GM23338 (cell line): ENCODE data around the gene HNRNPA1. TPM values are rescaled to one million over a fixed set of nuclear protein-coding genes. Genes with fewer than 3 reads are reported as not detected.

ENCODE experiments used
- ATAC-seq: fragments of 200-7000 bp; cut with Tn5 transposase; 3 replicates; pipeline ENCODE4 v1.9.1; 2020
- DNase-seq: peaks from one replicate; pipeline ENCODE4 v3.0.0-alpha.2; 2015; ENCODE audit warnings: low spot score
- H2AFZ ChIP-seq: fragments of 200-600 bp; sonication (generic); 2 replicates; pipeline ENCODE4 v1.8.0; 2016; ENCODE audit warnings: antibody characterized with exemption, mild to moderate bottlenecking, moderate library complexity
- H3F3A ChIP-seq: fragments of 200-600 bp; sonication (generic); replicated peaks from 2 replicates; pipeline ENCODE4 v1.8.0; 2017; ENCODE audit warnings: antibody characterized with exemption, mixed run types, low read depth
- H3K27ac ChIP-seq: fragments of 200-600 bp; sonication (generic); 2 replicates; pipeline ENCODE4 v1.6.1; 2016; ENCODE audit warnings: low read depth
- H3K27me3 ChIP-seq: fragments of 200-600 bp; sonication (generic); 2 replicates; pipeline ENCODE4 v1.8.0; 2016; ENCODE audit warnings: mild to moderate bottlenecking, mixed run types, moderate library complexity; ENCODE audit not compliant: insufficient read depth
- H3K36me3 ChIP-seq: fragments of 200-600 bp; sonication (generic); 2 replicates; pipeline ENCODE4 v1.8.0; 2016; ENCODE audit warnings: mild to moderate bottlenecking; ENCODE audit not compliant: insufficient read depth
- H3K4me1 ChIP-seq: fragments of 200-600 bp; sonication (generic); 2 replicates; pipeline ENCODE4 v1.8.0; 2016; ENCODE audit warnings: mild to moderate bottlenecking, moderate library complexity; ENCODE audit not compliant: insufficient read depth
- H3K4me2 ChIP-seq: fragments of 200-600 bp; sonication (generic); 2 replicates; pipeline ENCODE4 v1.7.1; 2017; ENCODE audit warnings: mixed run types
- H3K4me3 ChIP-seq: fragments of 200-600 bp; sonication (generic); 2 replicates; pipeline ENCODE4 v1.6.1; 2016; ENCODE audit warnings: mixed run types
- H3K79me2 ChIP-seq: fragments of 200-600 bp; sonication (generic); replicated peaks from 2 replicates; pipeline ENCODE4 v1.8.0; 2017; ENCODE audit warnings: mild to moderate bottlenecking; ENCODE audit not compliant: insufficient read depth
- H3K9me2 ChIP-seq: fragments of 200-600 bp; sonication (generic); 2 replicates; pipeline ENCODE4 v1.8.0; 2017; ENCODE audit not compliant: insufficient read depth
- H4K20me1 ChIP-seq: fragments of 200-600 bp; sonication (generic); replicated peaks from 2 replicates; pipeline ENCODE4 v1.8.0; 2017; ENCODE audit warnings: mild to moderate bottlenecking; ENCODE audit not compliant: insufficient read depth
- H3K27ac Mint-ChIP-seq: 2 replicates; pipeline ENCODE4 v1.8.0; 2020; ENCODE audit warnings: inconsistent platforms, mild to moderate bottlenecking, moderate library complexity, mixed read lengths
- H3K27me3 Mint-ChIP-seq: 3 replicates; pipeline ENCODE4 v1.8.0; 2022; ENCODE audit warnings: low read depth, mild to moderate bottlenecking, moderate library complexity, mixed read lengths, inconsistent platforms; ENCODE audit not compliant: insufficient read depth, poor library complexity
- H3K36me3 Mint-ChIP-seq: 3 replicates; pipeline ENCODE4 v1.8.0; 2021; ENCODE audit warnings: low read depth, mild to moderate bottlenecking, inconsistent platforms, moderate library complexity, mixed read lengths
- H3K4me1 Mint-ChIP-seq: 3 replicates; pipeline ENCODE4 v1.8.0; 2020; ENCODE audit warnings: mild to moderate bottlenecking, inconsistent platforms, mixed read lengths
- H3K4me3 Mint-ChIP-seq: 3 replicates; pipeline ENCODE4 v1.8.0; 2021; ENCODE audit warnings: moderate library complexity, mild to moderate bottlenecking, inconsistent platforms, mixed read lengths
- H3K9me3 Mint-ChIP-seq: 3 replicates; pipeline ENCODE4 v1.8.0; 2020; ENCODE audit warnings: moderate library complexity, mild to moderate bottlenecking, inconsistent platforms, mixed read lengths
- CREB1 ChIP-seq: fragments of 250-450 bp; sonication (Bioruptor Pico); IDR thresholded peaks from 2 replicates; pipeline ENCODE4 v1.5.0; 2020; ENCODE audit warnings: low read depth, mild to moderate bottlenecking, moderate library complexity
- EZH2phosphoT487 ChIP-seq: fragments of 200-600 bp; sonication (generic); IDR thresholded peaks from one replicate; pipeline ENCODE4 v1.8.1; 2018; ENCODE audit warnings: antibody characterized with exemption; ENCODE audit not compliant: unreplicated experiment
- JUNB ChIP-seq: IDR thresholded peaks from one replicate; pipeline ENCODE4 v1.6.1; 2016; ENCODE audit warnings: antibody characterized with exemption; ENCODE audit not compliant: unreplicated experiment
- NANOG ChIP-seq: IDR thresholded peaks from 2 replicates; pipeline ENCODE4 v1.6.1; 2016; ENCODE audit warnings: antibody characterized with exemption, borderline replicate concordance
- STAT1 ChIP-seq: IDR thresholded peaks from one replicate; pipeline ENCODE4 v1.6.1; 2016; ENCODE audit warnings: antibody characterized with exemption; ENCODE audit not compliant: unreplicated experiment
- ZNF114 ChIP-seq: fragments of 250-450 bp; sonication (Bioruptor Pico); IDR thresholded peaks from 2 replicates; pipeline ENCODE4 v1.5.0; 2020; ENCODE audit warnings: mild to moderate bottlenecking, moderate library complexity
- polyA plus RNA-seq: library from polyadenylated mRNA; unstranded; fragments of >200 nt; fragmentation: Nextera tagmentation; extraction: Ambion mirVana; gene quantifications from 2 replicates; pipeline ENCODE4 v1.2.1, GENCODE V29; 2016
- total RNA-seq: library from RNA; depleted of rRNA; stranded (reverse); fragments of >200 nt; shearing (Covaris generic); gene quantifications from 2 replicates; pipeline ENCODE4 v1.2.3, GENCODE V29; 2014
- TF ChIP-seq, protein P1 (sequence below): fragments of 250-450 bp; sonication (Bioruptor Pico); IDR thresholded peaks from 2 replicates; pipeline ENCODE4 v1.5.0; 2020; ENCODE audit warnings: mild to moderate bottlenecking, moderate library complexity
- TF ChIP-seq, protein P2 (sequence below), 2 experiments: fragments of 200-600 bp in 1 of 2; sonication (generic) in 1 of 2; conservative IDR thresholded peaks; 2 replicates each; pipeline versions ENCODE4 v1.5.1 to v1.6.1; 2016 to 2017; ENCODE audit warnings: antibody characterized with exemption in 2 of 2, low read depth in 2 of 2, mild to moderate bottlenecking in 2 of 2, moderate library complexity in 1 of 2
- TF ChIP-seq, protein P3 (sequence below): IDR thresholded peaks from one replicate; pipeline ENCODE4 v1.6.1; 2018; ENCODE audit warnings: antibody characterized with exemption; ENCODE audit not compliant: unreplicated experiment

The HNRNPA1 gene
- total and polyA plus RNA-seq, 2 experiments from 2014 or later: 1,104 to 2,576 TPM

DNA sequence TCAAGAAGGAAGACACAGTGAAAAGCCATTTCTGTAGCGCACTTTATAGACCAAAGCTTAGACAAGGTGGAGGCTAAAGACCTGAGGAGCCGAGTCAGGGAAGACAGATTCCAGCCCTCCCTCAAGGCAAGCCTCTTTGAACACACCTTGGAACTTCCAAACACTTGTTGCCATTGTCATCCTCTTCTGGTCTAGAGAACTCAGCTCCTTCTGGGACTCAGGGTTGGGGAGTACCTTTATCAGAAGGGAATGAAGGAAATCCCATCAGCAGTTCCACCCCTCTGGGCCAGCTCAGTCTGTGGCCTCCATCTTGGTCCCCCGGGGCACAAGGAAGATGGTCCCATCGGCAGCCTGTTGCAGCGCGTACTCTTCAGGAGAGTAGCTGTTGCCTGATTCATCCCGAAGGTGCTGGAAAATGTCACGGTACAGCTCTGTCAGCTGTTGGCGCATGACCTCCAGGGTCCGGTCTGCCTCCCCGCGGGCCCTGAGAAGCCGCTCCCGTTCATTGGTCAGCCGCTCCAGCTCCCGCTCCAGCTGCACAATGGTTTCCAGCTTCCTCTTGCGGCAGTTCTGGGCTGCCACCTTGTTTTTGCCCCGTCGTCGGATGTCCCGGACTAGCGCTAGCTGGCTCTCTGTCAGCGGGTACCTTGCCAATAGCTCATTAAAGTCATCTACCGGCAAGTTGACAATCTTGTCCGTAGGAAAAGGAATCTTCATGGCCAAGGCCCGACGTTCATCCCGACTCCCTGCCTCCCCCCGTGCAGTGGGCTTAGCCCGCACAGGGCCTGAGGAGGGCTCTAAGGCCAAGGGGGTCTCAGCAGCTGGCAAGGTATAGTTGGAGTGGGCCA lies 11.8 kb downstream of the HNRNPA1 start (continued):
- TF ChIP-seq, protein P1, sequence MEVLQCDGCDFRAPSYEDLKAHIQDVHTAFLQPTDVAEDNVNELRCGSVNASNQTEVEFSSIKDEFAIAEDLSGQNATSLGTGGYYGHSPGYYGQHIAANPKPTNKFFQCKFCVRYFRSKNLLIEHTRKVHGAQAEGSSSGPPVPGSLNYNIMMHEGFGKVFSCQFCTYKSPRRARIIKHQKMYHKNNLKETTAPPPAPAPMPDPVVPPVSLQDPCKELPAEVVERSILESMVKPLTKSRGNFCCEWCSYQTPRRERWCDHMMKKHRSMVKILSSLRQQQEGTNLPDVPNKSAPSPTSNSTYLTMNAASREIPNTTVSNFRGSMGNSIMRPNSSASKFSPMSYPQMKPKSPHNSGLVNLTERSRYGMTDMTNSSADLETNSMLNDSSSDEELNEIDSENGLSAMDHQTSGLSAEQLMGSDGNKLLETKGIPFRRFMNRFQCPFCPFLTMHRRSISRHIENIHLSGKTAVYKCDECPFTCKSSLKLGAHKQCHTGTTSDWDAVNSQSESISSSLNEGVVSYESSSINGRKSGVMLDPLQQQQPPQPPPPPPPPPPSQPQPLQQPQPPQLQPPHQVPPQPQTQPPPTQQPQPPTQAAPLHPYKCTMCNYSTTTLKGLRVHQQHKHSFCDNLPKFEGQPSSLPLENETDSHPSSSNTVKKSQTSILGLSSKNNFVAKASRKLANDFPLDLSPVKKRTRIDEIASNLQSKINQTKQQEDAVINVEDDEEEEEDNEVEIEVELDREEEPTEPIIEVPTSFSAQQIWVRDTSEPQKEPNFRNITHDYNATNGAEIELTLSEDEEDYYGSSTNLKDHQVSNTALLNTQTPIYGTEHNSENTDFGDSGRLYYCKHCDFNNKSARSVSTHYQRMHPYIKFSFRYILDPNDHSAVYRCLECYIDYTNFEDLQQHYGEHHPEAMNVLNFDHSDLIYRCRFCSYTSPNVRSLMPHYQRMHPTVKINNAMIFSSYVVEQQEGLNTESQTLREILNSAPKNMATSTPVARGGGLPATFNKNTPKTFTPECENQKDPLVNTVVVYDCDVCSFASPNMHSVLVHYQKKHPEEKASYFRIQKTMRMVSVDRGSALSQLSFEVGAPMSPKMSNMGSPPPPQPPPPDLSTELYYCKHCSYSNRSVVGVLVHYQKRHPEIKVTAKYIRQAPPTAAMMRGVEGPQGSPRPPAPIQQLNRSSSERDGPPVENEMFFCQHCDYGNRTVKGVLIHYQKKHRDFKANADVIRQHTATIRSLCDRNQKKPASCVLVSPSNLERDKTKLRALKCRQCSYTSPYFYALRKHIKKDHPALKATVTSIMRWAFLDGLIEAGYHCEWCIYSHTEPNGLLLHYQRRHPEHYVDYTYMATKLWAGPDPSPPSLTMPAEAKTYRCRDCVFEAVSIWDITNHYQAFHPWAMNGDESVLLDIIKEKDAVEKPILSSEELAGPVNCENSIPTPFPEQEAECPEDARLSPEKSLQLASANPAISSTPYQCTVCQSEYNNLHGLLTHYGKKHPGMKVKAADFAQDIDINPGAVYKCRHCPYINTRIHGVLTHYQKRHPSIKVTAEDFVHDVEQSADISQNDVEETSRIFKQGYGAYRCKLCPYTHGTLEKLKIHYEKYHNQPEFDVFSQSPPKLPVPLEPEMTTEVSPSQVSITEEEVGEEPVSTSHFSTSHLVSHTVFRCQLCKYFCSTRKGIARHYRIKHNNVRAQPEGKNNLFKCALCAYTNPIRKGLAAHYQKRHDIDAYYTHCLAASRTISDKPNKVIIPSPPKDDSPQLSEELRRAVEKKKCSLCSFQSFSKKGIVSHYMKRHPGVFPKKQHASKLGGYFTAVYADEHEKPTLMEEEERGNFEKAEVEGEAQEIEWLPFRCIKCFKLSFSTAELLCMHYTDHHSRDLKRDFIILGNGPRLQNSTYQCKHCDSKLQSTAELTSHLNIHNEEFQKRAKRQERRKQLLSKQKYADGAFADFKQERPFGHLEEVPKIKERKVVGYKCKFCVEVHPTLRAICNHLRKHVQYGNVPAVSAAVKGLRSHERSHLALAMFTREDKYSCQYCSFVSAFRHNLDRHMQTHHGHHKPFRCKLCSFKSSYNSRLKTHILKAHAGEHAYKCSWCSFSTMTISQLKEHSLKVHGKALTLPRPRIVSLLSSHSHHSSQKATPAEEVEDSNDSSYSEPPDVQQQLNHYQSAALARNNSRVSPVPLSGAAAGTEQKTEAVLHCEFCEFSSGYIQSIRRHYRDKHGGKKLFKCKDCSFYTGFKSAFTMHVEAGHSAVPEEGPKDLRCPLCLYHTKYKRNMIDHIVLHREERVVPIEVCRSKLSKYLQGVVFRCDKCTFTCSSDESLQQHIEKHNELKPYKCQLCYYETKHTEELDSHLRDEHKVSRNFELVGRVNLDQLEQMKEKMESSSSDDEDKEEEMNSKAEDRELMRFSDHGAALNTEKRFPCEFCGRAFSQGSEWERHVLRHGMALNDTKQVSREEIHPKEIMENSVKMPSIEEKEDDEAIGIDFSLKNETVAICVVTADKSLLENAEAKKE: no peak
- TF ChIP-seq CREB1 (no peak), STAT1 (no peak), ZNF114 (no peak), JUNB (no peak)

DNA sequence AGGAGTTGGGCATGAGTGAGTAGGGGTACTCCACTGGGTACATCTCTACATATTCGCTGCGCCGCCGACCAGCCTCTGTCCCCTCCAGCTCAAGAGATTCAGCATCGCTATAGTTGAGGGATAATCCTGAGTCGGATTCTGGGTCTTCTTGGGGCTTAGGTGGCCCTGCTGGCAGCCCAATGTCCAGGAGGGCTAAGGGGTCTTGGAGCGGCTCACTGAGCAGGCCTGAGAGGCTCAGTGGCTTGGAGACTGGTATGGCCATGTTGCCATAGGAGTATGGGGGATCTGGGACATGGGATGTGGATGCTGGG lies 12.4 kb downstream of the HNRNPA1 start:
- ATAC-seq: no peak

More for the DNA sequence above, 12.4 kb downstream of the HNRNPA1 start:
- Histone ChIP-seq H3K27me3 (no peaks in the 10 kb centered on the region), H3F3A (peaks cover 26% of the 10 kb centered on the region), H3K79me2 (no peaks in the 10 kb centered on the region), H3K36me3 (no peaks in the 10 kb centered on the region; the same call in 1 of the 2 replicates), H3K27ac (no peak overlapping the region), H3K4me3 (no peak overlapping the region), H3K4me1 (no peaks in the 10 kb centered on the region), H3K9me2 (no peaks in the 10 kb centered on the region), H4K20me1 (no peaks in the 10 kb centered on the region; the same call in 1 of the 2 replicates), H2AFZ (no peak overlapping the region), H3K4me2 (no peak overlapping the region)
- no peaks in the 10 kb centered on the region; the same call in 2 of the 3 replicates for H3K36me3 Mint-ChIP-seq
- no peaks in the 10 kb centered on the region for H3K9me3 Mint-ChIP-seq
- DNase-seq: no peak
- peaks cover 14% of the 10 kb centered on the region for H3K27me3 Mint-ChIP-seq
- H3K4me1 Mint-ChIP-seq: no peaks in the 10 kb centered on the region; the same call in 2 of the 3 replicates
- TF ChIP-seq EZH2phosphoT487: no peak
- TF ChIP-seq, protein P2, sequence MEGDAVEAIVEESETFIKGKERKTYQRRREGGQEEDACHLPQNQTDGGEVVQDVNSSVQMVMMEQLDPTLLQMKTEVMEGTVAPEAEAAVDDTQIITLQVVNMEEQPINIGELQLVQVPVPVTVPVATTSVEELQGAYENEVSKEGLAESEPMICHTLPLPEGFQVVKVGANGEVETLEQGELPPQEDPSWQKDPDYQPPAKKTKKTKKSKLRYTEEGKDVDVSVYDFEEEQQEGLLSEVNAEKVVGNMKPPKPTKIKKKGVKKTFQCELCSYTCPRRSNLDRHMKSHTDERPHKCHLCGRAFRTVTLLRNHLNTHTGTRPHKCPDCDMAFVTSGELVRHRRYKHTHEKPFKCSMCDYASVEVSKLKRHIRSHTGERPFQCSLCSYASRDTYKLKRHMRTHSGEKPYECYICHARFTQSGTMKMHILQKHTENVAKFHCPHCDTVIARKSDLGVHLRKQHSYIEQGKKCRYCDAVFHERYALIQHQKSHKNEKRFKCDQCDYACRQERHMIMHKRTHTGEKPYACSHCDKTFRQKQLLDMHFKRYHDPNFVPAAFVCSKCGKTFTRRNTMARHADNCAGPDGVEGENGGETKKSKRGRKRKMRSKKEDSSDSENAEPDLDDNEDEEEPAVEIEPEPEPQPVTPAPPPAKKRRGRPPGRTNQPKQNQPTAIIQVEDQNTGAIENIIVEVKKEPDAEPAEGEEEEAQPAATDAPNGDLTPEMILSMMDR (conservative IDR thresholded peaks at IDR 0.05; ENCODE audit: low read depth in 2 of 2): no peak
- TF ChIP-seq, protein P3, sequence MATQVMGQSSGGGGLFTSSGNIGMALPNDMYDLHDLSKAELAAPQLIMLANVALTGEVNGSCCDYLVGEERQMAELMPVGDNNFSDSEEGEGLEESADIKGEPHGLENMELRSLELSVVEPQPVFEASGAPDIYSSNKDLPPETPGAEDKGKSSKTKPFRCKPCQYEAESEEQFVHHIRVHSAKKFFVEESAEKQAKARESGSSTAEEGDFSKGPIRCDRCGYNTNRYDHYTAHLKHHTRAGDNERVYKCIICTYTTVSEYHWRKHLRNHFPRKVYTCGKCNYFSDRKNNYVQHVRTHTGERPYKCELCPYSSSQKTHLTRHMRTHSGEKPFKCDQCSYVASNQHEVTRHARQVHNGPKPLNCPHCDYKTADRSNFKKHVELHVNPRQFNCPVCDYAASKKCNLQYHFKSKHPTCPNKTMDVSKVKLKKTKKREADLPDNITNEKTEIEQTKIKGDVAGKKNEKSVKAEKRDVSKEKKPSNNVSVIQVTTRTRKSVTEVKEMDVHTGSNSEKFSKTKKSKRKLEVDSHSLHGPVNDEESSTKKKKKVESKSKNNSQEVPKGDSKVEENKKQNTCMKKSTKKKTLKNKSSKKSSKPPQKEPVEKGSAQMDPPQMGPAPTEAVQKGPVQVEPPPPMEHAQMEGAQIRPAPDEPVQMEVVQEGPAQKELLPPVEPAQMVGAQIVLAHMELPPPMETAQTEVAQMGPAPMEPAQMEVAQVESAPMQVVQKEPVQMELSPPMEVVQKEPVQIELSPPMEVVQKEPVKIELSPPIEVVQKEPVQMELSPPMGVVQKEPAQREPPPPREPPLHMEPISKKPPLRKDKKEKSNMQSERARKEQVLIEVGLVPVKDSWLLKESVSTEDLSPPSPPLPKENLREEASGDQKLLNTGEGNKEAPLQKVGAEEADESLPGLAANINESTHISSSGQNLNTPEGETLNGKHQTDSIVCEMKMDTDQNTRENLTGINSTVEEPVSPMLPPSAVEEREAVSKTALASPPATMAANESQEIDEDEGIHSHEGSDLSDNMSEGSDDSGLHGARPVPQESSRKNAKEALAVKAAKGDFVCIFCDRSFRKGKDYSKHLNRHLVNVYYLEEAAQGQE: no peak
- TF ChIP-seq NANOG: no peak
- no peak overlapping the region for H3K27ac Mint-ChIP-seq
- H3K4me3 Mint-ChIP-seq: no peak overlapping the region
